GM12892 (cell line): Measurements from ENCODE around the gene FCER1G.

Source experiments
- POLR2A ChIP-seq: IDR thresholded peaks from 2 replicates; pipeline ENCODE4 v1.6.1; 2011; ENCODE audit warnings: low read depth, low read length, control low read depth
- TAF1 ChIP-seq: IDR thresholded peaks from 2 replicates; pipeline ENCODE4 v1.6.1; 2011; ENCODE audit warnings: low read depth, mild to moderate bottlenecking, control low read depth, low read length, borderline replicate concordance

GRCh38 chr1:161259765-161260164 is 44.7 kb downstream of the FCER1G start:
- TF ChIP-seq POLR2A (no peak), TAF1 (no peak)
